HCT116 (cell line): ENCODE results near the gene TNIK. TPM values are rescaled to one million over a fixed set of nuclear protein-coding genes. Genes with fewer than 3 reads are reported as not detected.

Experiments
- ATAC-seq: fragments of 200-7000 bp; cut with Tn5 transposase; 2 replicates; pipeline ENCODE4 v1.9.1; 2020; ENCODE audit warnings: mild to moderate bottlenecking, moderate library complexity
- BruUV-seq: library from RNA; stranded (reverse); fragments of 400-500 nt; replicated peaks from 2 replicates; lab custom pipeline; 2021; lab: Mats Ljungman, UMichigan
- CTCF ChIA-PET: fragments of 300-600 bp; sonication (Branson Sonifier 250); formaldehyde crosslinking; loops from one replicate; lab custom pipeline; 2021; ENCODE audit warnings: antibody characterized with exemption; lab: Charles Lee
- POLR2A ChIA-PET: fragments of 300-600, 350-600 bp; sonication (Branson Sonifier 250); formaldehyde crosslinking; loops from one replicate; lab custom pipeline; 2021; ENCODE audit warnings: antibody characterized with exemption; lab: Charles Lee
- RAD21 ChIA-PET, 2 experiments: fragments of 300-600 bp; sonication (Branson Sonifier 250); formaldehyde crosslinking; loops; one replicate each; lab custom pipeline; 2023; ENCODE audit warnings: low total read pairs in 2 of 2; ENCODE audit not compliant: uncharacterized antibody in 2 of 2, unreplicated experiment in 2 of 2, low non-redundant PET in 1 of 2; lab: Charles Lee
- DNase-seq: peaks from one replicate; pipeline ENCODE4 v3.0.0-alpha.2; 2010; ENCODE audit warnings: low read depth, low spot score
- H2AFZ ChIP-seq: fragments of 200-600 bp; shearing (Covaris generic), sonication (generic); 2 replicates; pipeline ENCODE4 v1.6.1; 2017; ENCODE audit warnings: low read depth, mixed run types, mixed read lengths, antibody characterized with exemption, low read length; ENCODE audit not compliant: poor library complexity, severe bottlenecking
- H3K27ac ChIP-seq: 2 replicates; pipeline ENCODE4 v1.5.1; 2012; ENCODE audit warnings: low read depth, low read length
- H3K27me3 ChIP-seq: fragments of 200-600 bp; sonication (generic); 2 replicates; pipeline ENCODE4 v1.6.1; 2016; ENCODE audit warnings: mixed run types, low read length, mixed read lengths; ENCODE audit not compliant: insufficient read depth
- H3K36me3 ChIP-seq, 2 experiments: fragments of 200-500 bp in 1 of 2; fragments of 200-600 bp in 1 of 2; sonication (Bioruptor generic) in 1 of 2; sonication (generic) in 1 of 2; 2 replicates each; pipeline versions ENCODE4 v1.5.1 to v1.6.1; 2014 to 2016; ENCODE audit warnings: low read length in 2 of 2, inconsistent platforms in 1 of 2, mixed read lengths in 1 of 2, mixed run types in 1 of 2; ENCODE audit not compliant: insufficient read depth in 2 of 2, control insufficient read depth in 1 of 2
- H3K4me1 ChIP-seq, 2 experiments: fragments of 200-600 bp in 1 of 2; sonication (generic) in 1 of 2; 2 replicates each; pipeline versions ENCODE4 v1.5.1 to v1.6.1; 2012 to 2017; ENCODE audit warnings: low read length in 2 of 2, inconsistent platforms in 1 of 2, mild to moderate bottlenecking in 1 of 2, mixed read lengths in 1 of 2, mixed run types in 1 of 2, moderate library complexity in 1 of 2; ENCODE audit not compliant: insufficient read depth in 2 of 2, control insufficient read depth in 1 of 2
- H3K4me2 ChIP-seq: fragments of 200-600 bp; sonication (generic); 2 replicates; pipeline ENCODE4 v1.6.1; 2017; ENCODE audit warnings: mixed run types, low read length, mixed read lengths
- H3K4me3 ChIP-seq, 2 experiments: fragments of 200-600 bp in 1 of 2; sonication (generic) in 1 of 2; replicated peaks in 1 of 2; 2 replicates each; pipeline ENCODE4 v1.5.1; 2011 to 2016; ENCODE audit warnings: low read length in 2 of 2, control low read depth in 1 of 2, low read depth in 1 of 2, mild to moderate bottlenecking in 1 of 2, mixed read lengths in 1 of 2, mixed run types in 1 of 2
- H3K79me2 ChIP-seq: fragments of 200-600 bp; sonication (generic); 2 replicates; pipeline ENCODE4 v1.6.1; 2017; ENCODE audit warnings: mild to moderate bottlenecking, mixed run types, low read length, moderate library complexity, mixed read lengths; ENCODE audit not compliant: insufficient read depth
- H3K9ac ChIP-seq: fragments of 200-600 bp; sonication (generic); 2 replicates; pipeline ENCODE4 v1.6.1; 2016; ENCODE audit warnings: low read length, mixed read lengths
- H3K9me2 ChIP-seq: fragments of 200-600 bp; sonication (generic), shearing (Covaris generic); 2 replicates; pipeline ENCODE4 v1.6.1; 2017; ENCODE audit warnings: mixed run types, mild to moderate bottlenecking, moderate library complexity; ENCODE audit not compliant: insufficient read depth
- H3K9me3 ChIP-seq, 2 experiments: fragments of 200-500 bp in 1 of 2; fragments of 200-600 bp in 1 of 2; sonication (Bioruptor generic) in 1 of 2; sonication (generic) in 1 of 2; 2 replicates each; pipeline ENCODE4 v1.6.1; 2014 to 2017; ENCODE audit warnings: low read length in 2 of 2, mixed read lengths in 2 of 2, inconsistent platforms in 1 of 2, low read depth in 1 of 2, mild to moderate bottlenecking in 1 of 2, mixed run types in 1 of 2, moderate library complexity in 1 of 2; ENCODE audit not compliant: control insufficient read depth in 1 of 2, insufficient read depth in 1 of 2
- H4K20me1 ChIP-seq: fragments of 200-600 bp; sonication (generic), shearing (Covaris generic); 2 replicates; pipeline ENCODE4 v1.6.1; 2017; ENCODE audit warnings: mixed run types, mild to moderate bottlenecking, moderate library complexity; ENCODE audit not compliant: insufficient read depth
- CBX3 ChIP-seq: IDR thresholded peaks from 2 replicates; pipeline ENCODE4 v1.6.1; 2012; ENCODE audit warnings: low read depth
- ELF1 ChIP-seq: IDR thresholded peaks from 2 replicates; pipeline ENCODE4 v1.6.1; 2012; ENCODE audit warnings: low read depth, borderline replicate concordance
- EZH2 ChIP-seq: fragments of 200-600 bp; sonication (generic); IDR thresholded peaks from 2 replicates; pipeline ENCODE4 v1.6.1; 2017; ENCODE audit warnings: antibody characterized with exemption, mixed run types
- FOSL1 ChIP-seq: IDR thresholded peaks from 2 replicates; pipeline ENCODE4 v1.6.1; 2012; ENCODE audit warnings: low read depth
- MAX ChIP-seq: IDR thresholded peaks from 2 replicates; pipeline ENCODE4 v1.6.1; 2012
- POLR2A ChIP-seq: IDR thresholded peaks from 2 replicates; pipeline ENCODE4 v1.7.0; 2011; ENCODE audit warnings: borderline replicate concordance; ENCODE audit not compliant: insufficient read depth, insufficient read length; ENCODE audit errors: extremely low read depth
- POLR2AphosphoS5 ChIP-seq: IDR thresholded peaks from 2 replicates; pipeline ENCODE4 v1.6.1; 2011; ENCODE audit warnings: mild to moderate bottlenecking, low read depth, low read length, moderate library complexity
- RAD21 ChIP-seq: IDR thresholded peaks from 2 replicates; pipeline ENCODE4 v1.6.1; 2012; ENCODE audit warnings: low read depth, mild to moderate bottlenecking
- SIN3A ChIP-seq: IDR thresholded peaks from 2 replicates; pipeline ENCODE4 v1.6.1; 2012; ENCODE audit warnings: low read depth
- SP1 ChIP-seq: IDR thresholded peaks from 2 replicates; pipeline ENCODE4 v1.6.1; 2012; ENCODE audit warnings: low read depth
- SRF ChIP-seq: IDR thresholded peaks from 2 replicates; pipeline ENCODE4 v1.6.1; 2012; ENCODE audit warnings: low read depth
- YY1 ChIP-seq: IDR thresholded peaks from 2 replicates; pipeline ENCODE4 v1.6.1; 2011; ENCODE audit warnings: low read length, low read depth, moderate library complexity, mild to moderate bottlenecking; ENCODE audit not compliant: insufficient replicate concordance; ENCODE audit errors: extremely low read depth
- ZNF274 ChIP-seq: fragments of 200-500 bp; sonication (Bioruptor generic); IDR thresholded peaks from 2 replicates; pipeline ENCODE4 v1.6.1; 2014; ENCODE audit warnings: mild to moderate bottlenecking, low read depth, low read length, inconsistent platforms
- intact Hi-C: fragments of 100-400 bp; cut with micrococcal nuclease; formaldehyde crosslinking; loops from 2 replicates; pipeline ENCODE4 v1.10.0; 2022
- total RNA-seq: library from RNA; stranded (reverse); gene quantifications from one replicate; pipeline ENCODE4 v1.2.1, GENCODE V29; 2021; ENCODE audit not compliant: unreplicated experiment
- TF ChIP-seq, protein P1 (sequence below): IDR thresholded peaks from 2 replicates; pipeline ENCODE4 v1.6.1; 2012; ENCODE audit warnings: low read depth
- TF ChIP-seq, protein P2 (sequence below): IDR thresholded peaks from 2 replicates; pipeline ENCODE4 v1.6.1; 2012
- TF ChIP-seq, protein P3 (sequence below), 3 experiments: fragments of 200-600 bp in 1 of 3; sonication (generic) in 1 of 3; IDR thresholded peaks in 2 of 3; conservative IDR thresholded peaks in 1 of 3; 2 replicates each; pipeline ENCODE4 v1.5.1; 2012 to 2017; ENCODE audit warnings: low read depth in 2 of 3, low read length in 2 of 3, antibody characterized with exemption in 1 of 3, borderline replicate concordance in 1 of 3, control low read depth in 1 of 3, mild to moderate bottlenecking in 1 of 3, mixed read lengths in 1 of 3, mixed run types in 1 of 3, moderate library complexity in 1 of 3; ENCODE audit not compliant: insufficient read depth in 1 of 3
- TF ChIP-seq, protein P4 (sequence below): IDR thresholded peaks from 2 replicates; pipeline ENCODE4 v1.6.1; 2011; ENCODE audit warnings: mild to moderate bottlenecking, low read length, moderate library complexity; ENCODE audit not compliant: insufficient replicate concordance; ENCODE audit errors: extremely low read depth

The TNIK gene
- total RNA-seq, 1 experiment from 2014 or later: 24.1 TPM

GRCh38 chr3:171470714-171471227, 10.6 kb upstream of the TNIK start (continued):
- TF ChIP-seq ZNF274 (no peak), POLR2AphosphoS5 (no peak)

GRCh38 chr3:171469376-171469775, 9.2 kb upstream of the TNIK start:
- Histone ChIP-seq H3K9me3 (no peaks in the 10 kb centered on the region), H2AFZ (no peak overlapping the region), H3K27ac (no peak overlapping the region), H3K79me2 (no peaks in the 10 kb centered on the region), H3K27me3 (no peaks in the 10 kb centered on the region), H3K36me3 (no peaks in the 10 kb centered on the region), H3K4me2 (no peak overlapping the region), H3K4me3 (no peak overlapping the region), H3K9ac (no peak overlapping the region), H3K9me2 (no peaks in the 10 kb centered on the region), H3K4me1 (no peaks in the 10 kb centered on the region), H4K20me1 (no peaks in the 10 kb centered on the region)
- RAD21 ChIA-PET: no interaction called here
- intact Hi-C loops: no loop called here
- DNase-seq (no peak), ATAC-seq (no peak)
- CTCF ChIA-PET: no interaction called here
- no peak for TF ChIP-seq FOSL1
- no peak for TF ChIP-seq POLR2A
- no peak for TF ChIP-seq SIN3A
- no peak for TF ChIP-seq MAX
- TF ChIP-seq, protein P1, sequence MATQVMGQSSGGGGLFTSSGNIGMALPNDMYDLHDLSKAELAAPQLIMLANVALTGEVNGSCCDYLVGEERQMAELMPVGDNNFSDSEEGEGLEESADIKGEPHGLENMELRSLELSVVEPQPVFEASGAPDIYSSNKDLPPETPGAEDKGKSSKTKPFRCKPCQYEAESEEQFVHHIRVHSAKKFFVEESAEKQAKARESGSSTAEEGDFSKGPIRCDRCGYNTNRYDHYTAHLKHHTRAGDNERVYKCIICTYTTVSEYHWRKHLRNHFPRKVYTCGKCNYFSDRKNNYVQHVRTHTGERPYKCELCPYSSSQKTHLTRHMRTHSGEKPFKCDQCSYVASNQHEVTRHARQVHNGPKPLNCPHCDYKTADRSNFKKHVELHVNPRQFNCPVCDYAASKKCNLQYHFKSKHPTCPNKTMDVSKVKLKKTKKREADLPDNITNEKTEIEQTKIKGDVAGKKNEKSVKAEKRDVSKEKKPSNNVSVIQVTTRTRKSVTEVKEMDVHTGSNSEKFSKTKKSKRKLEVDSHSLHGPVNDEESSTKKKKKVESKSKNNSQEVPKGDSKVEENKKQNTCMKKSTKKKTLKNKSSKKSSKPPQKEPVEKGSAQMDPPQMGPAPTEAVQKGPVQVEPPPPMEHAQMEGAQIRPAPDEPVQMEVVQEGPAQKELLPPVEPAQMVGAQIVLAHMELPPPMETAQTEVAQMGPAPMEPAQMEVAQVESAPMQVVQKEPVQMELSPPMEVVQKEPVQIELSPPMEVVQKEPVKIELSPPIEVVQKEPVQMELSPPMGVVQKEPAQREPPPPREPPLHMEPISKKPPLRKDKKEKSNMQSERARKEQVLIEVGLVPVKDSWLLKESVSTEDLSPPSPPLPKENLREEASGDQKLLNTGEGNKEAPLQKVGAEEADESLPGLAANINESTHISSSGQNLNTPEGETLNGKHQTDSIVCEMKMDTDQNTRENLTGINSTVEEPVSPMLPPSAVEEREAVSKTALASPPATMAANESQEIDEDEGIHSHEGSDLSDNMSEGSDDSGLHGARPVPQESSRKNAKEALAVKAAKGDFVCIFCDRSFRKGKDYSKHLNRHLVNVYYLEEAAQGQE: no peak
- no peak for TF ChIP-seq RAD21
- TF ChIP-seq, protein P2, sequence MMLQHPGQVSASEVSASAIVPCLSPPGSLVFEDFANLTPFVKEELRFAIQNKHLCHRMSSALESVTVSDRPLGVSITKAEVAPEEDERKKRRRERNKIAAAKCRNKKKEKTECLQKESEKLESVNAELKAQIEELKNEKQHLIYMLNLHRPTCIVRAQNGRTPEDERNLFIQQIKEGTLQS: no peak
- no peak for TF ChIP-seq SRF
- no peak for TF ChIP-seq ELF1
- TF ChIP-seq CBX3: no peak
- TF ChIP-seq, protein P3, sequence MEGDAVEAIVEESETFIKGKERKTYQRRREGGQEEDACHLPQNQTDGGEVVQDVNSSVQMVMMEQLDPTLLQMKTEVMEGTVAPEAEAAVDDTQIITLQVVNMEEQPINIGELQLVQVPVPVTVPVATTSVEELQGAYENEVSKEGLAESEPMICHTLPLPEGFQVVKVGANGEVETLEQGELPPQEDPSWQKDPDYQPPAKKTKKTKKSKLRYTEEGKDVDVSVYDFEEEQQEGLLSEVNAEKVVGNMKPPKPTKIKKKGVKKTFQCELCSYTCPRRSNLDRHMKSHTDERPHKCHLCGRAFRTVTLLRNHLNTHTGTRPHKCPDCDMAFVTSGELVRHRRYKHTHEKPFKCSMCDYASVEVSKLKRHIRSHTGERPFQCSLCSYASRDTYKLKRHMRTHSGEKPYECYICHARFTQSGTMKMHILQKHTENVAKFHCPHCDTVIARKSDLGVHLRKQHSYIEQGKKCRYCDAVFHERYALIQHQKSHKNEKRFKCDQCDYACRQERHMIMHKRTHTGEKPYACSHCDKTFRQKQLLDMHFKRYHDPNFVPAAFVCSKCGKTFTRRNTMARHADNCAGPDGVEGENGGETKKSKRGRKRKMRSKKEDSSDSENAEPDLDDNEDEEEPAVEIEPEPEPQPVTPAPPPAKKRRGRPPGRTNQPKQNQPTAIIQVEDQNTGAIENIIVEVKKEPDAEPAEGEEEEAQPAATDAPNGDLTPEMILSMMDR (IDR thresholded peaks at IDR 0.05 in 2 of 3, conservative IDR thresholded peaks at IDR 0.05 in 1 of 3; ENCODE audit: borderline replicate concordance in 1 of 3, insufficient read depth in 1 of 3, low read depth in 2 of 3, low read length in 2 of 3): no peak
- no peak for TF ChIP-seq EZH2
- TF ChIP-seq, protein P4, sequence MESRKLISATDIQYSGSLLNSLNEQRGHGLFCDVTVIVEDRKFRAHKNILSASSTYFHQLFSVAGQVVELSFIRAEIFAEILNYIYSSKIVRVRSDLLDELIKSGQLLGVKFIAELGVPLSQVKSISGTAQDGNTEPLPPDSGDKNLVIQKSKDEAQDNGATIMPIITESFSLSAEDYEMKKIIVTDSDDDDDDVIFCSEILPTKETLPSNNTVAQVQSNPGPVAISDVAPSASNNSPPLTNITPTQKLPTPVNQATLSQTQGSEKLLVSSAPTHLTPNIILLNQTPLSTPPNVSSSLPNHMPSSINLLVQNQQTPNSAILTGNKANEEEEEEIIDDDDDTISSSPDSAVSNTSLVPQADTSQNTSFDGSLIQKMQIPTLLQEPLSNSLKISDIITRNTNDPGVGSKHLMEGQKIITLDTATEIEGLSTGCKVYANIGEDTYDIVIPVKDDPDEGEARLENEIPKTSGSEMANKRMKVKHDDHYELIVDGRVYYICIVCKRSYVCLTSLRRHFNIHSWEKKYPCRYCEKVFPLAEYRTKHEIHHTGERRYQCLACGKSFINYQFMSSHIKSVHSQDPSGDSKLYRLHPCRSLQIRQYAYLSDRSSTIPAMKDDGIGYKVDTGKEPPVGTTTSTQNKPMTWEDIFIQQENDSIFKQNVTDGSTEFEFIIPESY: no peak
- TF ChIP-seq SP1: no peak
- TF ChIP-seq ZNF274: no peak
- no peak for TF ChIP-seq YY1
- POLR2A ChIA-PET: no interaction called here
- no TSS peak for BruUV-seq
